Left ventricle myocardium inferior (tissue), 1 donor: ENCODE results near the gene C17orf67. TPM values are rescaled to one million over a fixed set of nuclear protein-coding genes. Genes with fewer than 3 reads are reported as not detected.

Experiments
- DNase-seq: peaks from one replicate; pipeline ENCODE4 v3.0.0-alpha.2; 2020
- H3K27ac ChIP-seq: fragments of 200-600 bp; replicated peaks from 2 replicates; pipeline ENCODE4 v1.8.0; 2021
- H3K27me3 ChIP-seq: fragments of 200-600 bp; 2 replicates; pipeline ENCODE4 v1.8.0; 2021; ENCODE audit warnings: low read depth
- H3K36me3 ChIP-seq: fragments of 200-600 bp; 2 replicates; pipeline ENCODE4 v1.8.0; 2021
- H3K4me1 ChIP-seq: fragments of 200-600 bp; 2 replicates; pipeline ENCODE4 v1.8.0; 2021
- H3K4me3 ChIP-seq: fragments of 200-600 bp; 2 replicates; pipeline ENCODE4 v1.8.0; 2021; ENCODE audit warnings: mild to moderate bottlenecking, moderate library complexity
- H3K9me3 ChIP-seq: fragments of 200-600 bp; replicated peaks from 2 replicates; pipeline ENCODE4 v1.8.0; 2021
- CTCF ChIP-seq: fragments of 200-600 bp; IDR thresholded peaks from 2 replicates; pipeline ENCODE4 v1.8.0; 2021; ENCODE audit warnings: antibody characterized with exemption, mild to moderate bottlenecking, borderline replicate concordance
- intact Hi-C: fragments of 100-400 bp; cut with micrococcal nuclease; formaldehyde crosslinking; loops from one replicate; pipeline ENCODE4 v1.11.0; 2022
- total RNA-seq: library from RNA; stranded (reverse); fragmentation: NEBNext Ultra II Directional; extraction: Animal tissue kit (Norgen Biotek cat#: 25700); gene quantifications from one replicate; pipeline ENCODE4 v1.2.1, GENCODE V29; 2021
- donor health status: DM: no; HTN: yes; CAD: no; lungs with severe emphysema.

C17orf67 gene
- total RNA-seq, 1 donor from 2014 or later = 1.1 TPM

- TF ChIP-seq CTCF = no peak
- intact Hi-C loops = no loop called here
- Histone ChIP-seq H3K4me1 (peaks cover 6% of the 10 kb centered on the region), H3K27ac (no peak overlapping the region), H3K9me3 (no peaks in the 10 kb centered on the region), H3K27me3 (peaks cover 6% of the 10 kb centered on the region), H3K4me3 (no peak overlapping the region), H3K36me3 (no peaks in the 10 kb centered on the region)
- no peak for DNase-seq
Measured at GRCh38 chr17:56808503-56808902, 25.2 kb downstream of the C17orf67 start.

- DNase-seq = no peak
- intact Hi-C loops = no loop called here
- H3K9me3 ChIP-seq = no peaks in the 10 kb centered on the region
- peaks cover 6% of the 10 kb centered on the region for H3K4me1 ChIP-seq
- no peak for TF ChIP-seq CTCF
- no peak overlapping the region for H3K27ac ChIP-seq
- H3K36me3 ChIP-seq = no peaks in the 10 kb centered on the region
- no peak overlapping the region for H3K4me3 ChIP-seq
- peaks cover 1% of the 10 kb centered on the region for H3K27me3 ChIP-seq
Measured at GRCh38 chr17:56807723-56808122, 26.0 kb downstream of the C17orf67 start.

- peaks cover 6% of the 10 kb centered on the region for H3K4me1 ChIP-seq
- no peaks in the 10 kb centered on the region for H3K36me3 ChIP-seq
- no peak overlapping the region for H3K4me3 ChIP-seq
- H3K27ac ChIP-seq = no peak overlapping the region
- TF ChIP-seq CTCF = no peak
- H3K27me3 ChIP-seq = no peaks in the 10 kb centered on the region
- H3K9me3 ChIP-seq = no peaks in the 10 kb centered on the region
- DNase-seq = no peak
- intact Hi-C loops = no loop called here
Measured at GRCh38 chr17:56806949-56807348, 26.8 kb downstream of the C17orf67 start.

GRCh38 chr17:56804454-56804853, 29.3 kb downstream of the C17orf67 start:
- Histone ChIP-seq H3K4me3 (no peak overlapping the region), H3K27ac (no peak overlapping the region), H3K4me1 (no peaks in the 10 kb centered on the region), H3K27me3 (no peaks in the 10 kb centered on the region), H3K9me3 (no peaks in the 10 kb centered on the region), H3K36me3 (no peaks in the 10 kb centered on the region)
- intact Hi-C loops = no loop called here
- DNase-seq = no peak
- no peak for TF ChIP-seq CTCF

- TF ChIP-seq CTCF = no peak
Measured at GRCh38 chr17:56803071-56803470, 30.6 kb downstream of the C17orf67 start.

More at GRCh38 chr17:56803071-56803470, 30.6 kb downstream of the C17orf67 start:
- intact Hi-C loops = no loop called here
- H3K27ac ChIP-seq = no peak overlapping the region
- no peaks in the 10 kb centered on the region for H3K36me3 ChIP-seq
- H3K4me3 ChIP-seq = no peak overlapping the region
- no peaks in the 10 kb centered on the region for H3K4me1 ChIP-seq
- DNase-seq = no peak
- H3K9me3 ChIP-seq = no peaks in the 10 kb centered on the region
- H3K27me3 ChIP-seq = no peaks in the 10 kb centered on the region
